ENCODE data around the gene HINT2.

GRCh38 chr9:35834260-35835215 is 19.7 kb upstream of the HINT2 start:
- TF ChIP-seq PKNOX1 (IDR thresholded peaks at IDR 0.05) (no peak), LEF1 (IDR thresholded peaks at IDR 0.05; ENCODE audit: borderline replicate concordance) (no peak), FOXK2 (IDR thresholded peaks at IDR 0.05) (no peak)
